PC-9 (cell line): Measurements from ENCODE around the gene AEBP1. TPM values are rescaled to one million over a fixed set of nuclear protein-coding genes. Genes with fewer than 3 reads are reported as not detected.

Experiments
- BruUV-seq: library from RNA; stranded (reverse); fragments of 400-500 nt; replicated peaks from 2 replicates; lab custom pipeline; 2021; lab: Mats Ljungman, UMichigan
- CTCF ChIA-PET: fragments of 300-600 bp; sonication (Branson Sonifier 250); formaldehyde crosslinking; loops from one replicate; lab custom pipeline; 2022; ENCODE audit warnings: antibody characterized with exemption; lab: Charles Lee
- POLR2A ChIA-PET: fragments of 300-600 bp; sonication (Branson Sonifier 250); formaldehyde crosslinking; loops from one replicate; lab custom pipeline; 2022; ENCODE audit warnings: antibody characterized with exemption; ENCODE audit not compliant: unreplicated experiment; lab: Charles Lee
- DNase-seq, 2 experiments: peaks; one replicate each; pipeline versions ENCODE4 v3.0.0 to v3.0.0-alpha.2; 2015 to 2022; ENCODE audit warnings: mixed read lengths in 1 of 2
- H2AFZ ChIP-seq: fragments of 200-600 bp; sonication (generic); 2 replicates; pipeline ENCODE4 v1.8.1; 2017; ENCODE audit warnings: antibody characterized with exemption
- H3F3A ChIP-seq: fragments of 200-600 bp; sonication (generic); 2 replicates; pipeline ENCODE4 v1.8.1; 2017; ENCODE audit warnings: antibody characterized with exemption, mild to moderate bottlenecking, low read depth; ENCODE audit not compliant: insufficient read depth
- H3K27ac ChIP-seq: fragments of 200-600 bp; sonication (generic); 2 replicates; pipeline ENCODE4 v1.6.1; 2016; ENCODE audit warnings: mixed run types
- H3K27me3 ChIP-seq: fragments of 200-600 bp; sonication (generic); 2 replicates; pipeline ENCODE4 v1.6.1; 2016; ENCODE audit warnings: low read depth, mixed run types; ENCODE audit not compliant: insufficient read depth
- H3K36me3 ChIP-seq: fragments of 200-600 bp; sonication (generic); 2 replicates; pipeline ENCODE4 v1.6.1; 2016; ENCODE audit warnings: low read depth, mixed run types
- H3K4me1 ChIP-seq: fragments of 200-600 bp; sonication (generic); replicated peaks from 2 replicates; pipeline ENCODE4 v1.6.1; 2016; ENCODE audit warnings: mixed run types; ENCODE audit not compliant: insufficient read depth
- H3K4me2 ChIP-seq: fragments of 200-600 bp; sonication (generic); 2 replicates; pipeline ENCODE4 v1.6.1; 2017; ENCODE audit warnings: mixed run types
- H3K4me3 ChIP-seq: fragments of 200-600 bp; sonication (generic); 2 replicates; pipeline ENCODE4 v1.6.1; 2016; ENCODE audit warnings: mixed run types
- H3K79me2 ChIP-seq: fragments of 200-600 bp; sonication (generic); 2 replicates; pipeline ENCODE4 v1.6.1; 2017; ENCODE audit warnings: low read depth, mixed run types
- H3K9me2 ChIP-seq: fragments of 200-600 bp; sonication (generic); 2 replicates; pipeline ENCODE4 v1.8.1; 2017; ENCODE audit warnings: mild to moderate bottlenecking; ENCODE audit not compliant: insufficient read depth
- H3K9me3 ChIP-seq: fragments of 200-600 bp; sonication (generic); 2 replicates; pipeline ENCODE4 v1.8.1; 2016; ENCODE audit warnings: low read depth; ENCODE audit not compliant: insufficient read depth
- H4K20me1 ChIP-seq: fragments of 200-600 bp; sonication (generic); 2 replicates; pipeline ENCODE4 v1.8.1; 2017; ENCODE audit not compliant: insufficient read depth
- EZH2 ChIP-seq: fragments of 200-600 bp; sonication (generic); IDR thresholded peaks from 2 replicates; pipeline ENCODE4 v1.8.0; 2017; ENCODE audit warnings: antibody characterized with exemption, low read depth
- intact Hi-C: fragments of 100-400 bp; cut with micrococcal nuclease; formaldehyde crosslinking; loops from one replicate; pipeline ENCODE4 v1.10.0; 2022; ENCODE audit not compliant: unreplicated experiment
- total RNA-seq: library from RNA; stranded (reverse); gene quantifications from 2 replicates; pipeline ENCODE4 v1.2.3, GENCODE V29; 2021
- TF ChIP-seq, protein P1 (sequence below): fragments of 200-600 bp; sonication (generic); conservative IDR thresholded peaks from 2 replicates; pipeline ENCODE4 v1.6.1; 2017; ENCODE audit warnings: mixed run types, antibody characterized with exemption, mild to moderate bottlenecking, moderate library complexity

AEBP1 gene
- total RNA-seq, 1 experiment from 2014 or later: 0.33 TPM

- DNase-seq: no peak
- Histone ChIP-seq H3K9me3 (no peaks in the 10 kb centered on the region), H3K9me2 (no peaks in the 10 kb centered on the region), H2AFZ (no peak overlapping the region), H3F3A (no peaks in the 10 kb centered on the region), H4K20me1 (no peaks in the 10 kb centered on the region), H3K27ac (no peak overlapping the region), H3K4me2 (no peak overlapping the region), H3K4me3 (no peak overlapping the region), H3K4me1 (no peaks in the 10 kb centered on the region), H3K36me3 (no peaks in the 10 kb centered on the region), H3K79me2 (no peaks in the 10 kb centered on the region), H3K27me3 (no peaks in the 10 kb centered on the region)
- POLR2A ChIA-PET: no interaction called here
- CTCF ChIA-PET: no interaction called here
- BruUV-seq: no TSS peak
- TF ChIP-seq, protein P1, sequence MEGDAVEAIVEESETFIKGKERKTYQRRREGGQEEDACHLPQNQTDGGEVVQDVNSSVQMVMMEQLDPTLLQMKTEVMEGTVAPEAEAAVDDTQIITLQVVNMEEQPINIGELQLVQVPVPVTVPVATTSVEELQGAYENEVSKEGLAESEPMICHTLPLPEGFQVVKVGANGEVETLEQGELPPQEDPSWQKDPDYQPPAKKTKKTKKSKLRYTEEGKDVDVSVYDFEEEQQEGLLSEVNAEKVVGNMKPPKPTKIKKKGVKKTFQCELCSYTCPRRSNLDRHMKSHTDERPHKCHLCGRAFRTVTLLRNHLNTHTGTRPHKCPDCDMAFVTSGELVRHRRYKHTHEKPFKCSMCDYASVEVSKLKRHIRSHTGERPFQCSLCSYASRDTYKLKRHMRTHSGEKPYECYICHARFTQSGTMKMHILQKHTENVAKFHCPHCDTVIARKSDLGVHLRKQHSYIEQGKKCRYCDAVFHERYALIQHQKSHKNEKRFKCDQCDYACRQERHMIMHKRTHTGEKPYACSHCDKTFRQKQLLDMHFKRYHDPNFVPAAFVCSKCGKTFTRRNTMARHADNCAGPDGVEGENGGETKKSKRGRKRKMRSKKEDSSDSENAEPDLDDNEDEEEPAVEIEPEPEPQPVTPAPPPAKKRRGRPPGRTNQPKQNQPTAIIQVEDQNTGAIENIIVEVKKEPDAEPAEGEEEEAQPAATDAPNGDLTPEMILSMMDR: no peak
- TF ChIP-seq EZH2: no peak
- intact Hi-C loops: no loop called here
These were observed 7.7 kb upstream of the AEBP1 start for GRCh38 chr7:44096326-44096881.

DNA sequence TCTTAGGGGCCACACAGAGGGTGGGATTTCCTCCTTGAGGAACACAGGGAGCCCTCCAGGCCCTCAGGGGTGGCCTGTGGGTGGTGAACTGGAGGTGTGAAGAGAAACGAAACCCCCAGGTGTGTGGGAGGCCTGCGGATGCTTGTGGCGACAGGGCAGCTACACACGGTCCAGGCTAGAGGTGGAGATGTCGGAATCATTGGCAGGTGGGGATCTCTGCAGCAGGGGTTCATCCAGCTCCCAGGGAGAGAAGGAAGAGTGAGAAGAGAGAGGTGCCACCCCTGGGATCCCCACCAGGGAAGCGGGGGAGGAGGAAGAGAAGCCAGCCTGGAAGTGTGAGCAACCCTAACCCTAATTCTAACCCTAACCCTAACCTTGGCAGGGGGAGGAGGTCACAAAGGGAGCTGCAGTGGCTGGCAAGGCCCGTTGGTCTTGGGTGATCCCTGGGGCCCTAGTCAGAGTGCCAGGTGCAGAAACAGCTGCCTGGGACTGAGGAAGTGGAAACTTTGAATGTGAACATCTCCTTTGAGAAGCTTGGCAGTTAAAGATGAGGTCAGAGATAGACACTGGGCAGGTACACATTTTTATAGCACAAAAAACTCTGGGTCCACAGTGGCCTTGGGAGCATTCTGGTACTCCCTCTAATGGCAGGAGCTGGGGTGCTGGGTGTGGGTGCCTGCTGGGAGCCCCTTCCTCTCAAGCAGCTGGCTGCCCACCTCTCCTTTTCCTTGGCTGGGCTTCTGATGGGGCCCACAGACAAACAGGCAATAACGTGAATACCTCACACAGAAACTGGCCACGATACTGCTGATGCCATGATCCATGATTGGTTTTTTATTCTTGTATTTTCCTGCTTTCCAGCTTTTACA lies 6.8 kb upstream of the AEBP1 start:
- H3K4me1 ChIP-seq: no peaks in the 10 kb centered on the region
- no peak for TF ChIP-seq EZH2
- TF ChIP-seq, protein P1: no peak
- no peak for DNase-seq
- H2AFZ ChIP-seq: no peak overlapping the region
- no peak overlapping the region for H3K27ac ChIP-seq
- ChIA-PET POLR2A (no interaction called here), CTCF (no interaction called here)
- H3K27me3 ChIP-seq: no peaks in the 10 kb centered on the region
- no peaks in the 10 kb centered on the region for H3K9me2 ChIP-seq
- H3K4me3 ChIP-seq: no peak overlapping the region
- no peaks in the 10 kb centered on the region for H3K9me3 ChIP-seq
- BruUV-seq: no TSS peak
- H3K79me2 ChIP-seq: no peaks in the 10 kb centered on the region
- intact Hi-C loops: no loop called here
- no peaks in the 10 kb centered on the region for H4K20me1 ChIP-seq
- no peaks in the 10 kb centered on the region for H3K36me3 ChIP-seq
- no peak overlapping the region for H3K4me2 ChIP-seq
- no peaks in the 10 kb centered on the region for H3F3A ChIP-seq

DNA sequence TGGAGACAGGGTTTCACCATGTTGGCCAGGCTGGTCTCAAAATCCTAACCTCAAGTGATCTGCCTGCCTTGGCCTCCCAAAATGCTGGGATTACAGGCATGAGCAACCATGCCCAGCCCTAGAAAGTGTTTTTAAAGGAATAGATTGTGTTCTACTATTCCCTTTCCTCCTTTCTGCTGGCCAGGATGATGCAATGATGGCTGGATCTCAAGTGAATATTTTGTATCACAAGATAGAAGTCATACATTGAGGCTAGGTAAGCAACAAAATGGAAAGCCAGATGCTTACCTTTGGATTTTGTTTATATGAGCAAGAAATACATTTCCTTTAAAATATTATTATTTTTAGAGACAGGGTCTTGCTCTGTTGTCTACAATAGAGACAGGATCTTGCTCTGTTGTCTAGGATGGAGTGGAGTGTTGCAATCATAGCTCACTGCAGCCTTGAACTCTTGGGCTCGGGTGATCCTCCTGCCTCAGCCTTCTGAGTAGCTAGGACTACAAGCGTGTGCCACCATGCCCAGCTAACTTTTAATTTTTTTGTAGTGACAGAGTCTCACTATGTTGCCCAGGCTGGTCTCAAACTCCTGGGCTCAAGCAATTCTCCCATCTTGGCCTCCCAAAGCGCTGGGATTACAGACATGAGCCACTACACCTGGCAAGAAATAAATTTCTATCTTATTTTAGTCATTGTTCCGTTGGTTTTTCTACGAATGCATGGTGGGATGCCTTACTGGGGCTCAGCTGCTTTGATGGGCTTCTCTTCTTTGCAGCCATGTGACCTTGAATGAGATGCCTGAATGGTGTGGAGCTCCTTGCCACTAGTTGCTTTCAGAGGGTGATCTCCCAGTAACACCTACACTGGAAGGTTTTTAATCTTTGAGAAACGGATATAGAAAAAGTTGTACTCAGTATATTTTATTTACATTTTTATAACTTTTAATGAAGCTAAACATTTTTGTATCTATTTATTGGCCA lies 5.8 kb upstream of the AEBP1 start:
- no peak overlapping the region for H3K4me2 ChIP-seq
- no peaks in the 10 kb centered on the region for H3K9me3 ChIP-seq
- H3K27me3 ChIP-seq: no peaks in the 10 kb centered on the region
- no TSS peak for BruUV-seq
- H3K4me3 ChIP-seq: no peak overlapping the region
- no peak overlapping the region for H3K27ac ChIP-seq
- DNase-seq: no peak
- TF ChIP-seq, protein P1: no peak
- no peak for TF ChIP-seq EZH2
- H4K20me1 ChIP-seq: no peaks in the 10 kb centered on the region
- no peaks in the 10 kb centered on the region for H3K36me3 ChIP-seq
- H2AFZ ChIP-seq: no peak overlapping the region
- no peaks in the 10 kb centered on the region for H3K9me2 ChIP-seq
- no peaks in the 10 kb centered on the region for H3K4me1 ChIP-seq
- intact Hi-C loops: no loop called here
- ChIA-PET CTCF (no interaction called here), POLR2A (no interaction called here)
- H3F3A ChIP-seq: no peaks in the 10 kb centered on the region
- no peaks in the 10 kb centered on the region for H3K79me2 ChIP-seq
